HFFc6 (cell line): ENCODE results near the gene GRIP2. TPM values are rescaled to one million over a fixed set of nuclear protein-coding genes. Genes with fewer than 3 reads are reported as not detected.

ENCODE experiments used
- DNase-seq: peaks from one replicate; pipeline ENCODE4 v3.0.0-alpha.2; 2018
- H3K27ac Mint-ChIP-seq: 2 replicates; pipeline ENCODE4 v1.8.0; 2020; ENCODE audit warnings: mild to moderate bottlenecking, mixed read lengths
- H3K27me3 Mint-ChIP-seq: 2 replicates; pipeline ENCODE4 v1.8.0; 2021; ENCODE audit warnings: mild to moderate bottlenecking, moderate library complexity, mixed read lengths; ENCODE audit not compliant: insufficient read depth
- H3K36me3 Mint-ChIP-seq: 2 replicates; pipeline ENCODE4 v1.8.0; 2021; ENCODE audit warnings: low read depth, mixed read lengths
- H3K4me1 Mint-ChIP-seq: 2 replicates; pipeline ENCODE4 v1.8.0; 2020; ENCODE audit warnings: low read depth, mixed read lengths
- H3K4me3 Mint-ChIP-seq: 2 replicates; pipeline ENCODE4 v1.8.0; 2020; ENCODE audit warnings: mild to moderate bottlenecking, moderate library complexity, mixed read lengths
- H3K9me3 Mint-ChIP-seq: 2 replicates; pipeline ENCODE4 v1.8.0; 2020; ENCODE audit warnings: mild to moderate bottlenecking, mixed read lengths
- CTCF ChIP-seq: fragments of 200-600 bp; sonication (generic); IDR thresholded peaks from 2 replicates; pipeline ENCODE4 v1.5.0; 2021; ENCODE audit warnings: antibody characterized with exemption, mild to moderate bottlenecking
- total RNA-seq, 6 experiments: library from RNA; stranded (reverse); fragmentation: NEBNext Ultra II Directional; extraction: Animal tissue kit (Norgen Biotek cat#: 25700); gene quantifications; 2 replicates in 1 of 6; 3 replicates in 5 of 6; pipeline ENCODE4 v1.2.3, GENCODE V29; 2021

Gene GRIP2
- total RNA-seq, 6 experiments from 2014 or later: 0.05 to 0.25 (median 0.13) TPM; not detected in 2

- Mint-ChIP-seq H3K27me3 (peaks cover 9% of the 10 kb centered on the region), H3K9me3 (no peaks in the 10 kb centered on the region), H3K4me3 (no peak overlapping the region), H3K36me3 (peaks cover 36% of the 10 kb centered on the region), H3K27ac (peak overlapping the region; percentile 48; the same call in 1 of the 2 replicates), H3K4me1 (peaks cover 52% of the 10 kb centered on the region)
- TF ChIP-seq CTCF: no peak
- no peak for DNase-seq
These were observed 82.1 kb downstream of the GRIP2 start for GRCh38 chr3:14457999-14458398.

GRCh38 chr3:14457481-14457880 is 82.7 kb downstream of the GRIP2 start:
- Mint-ChIP-seq H3K4me3 (no peak overlapping the region), H3K36me3 (peaks cover 31% of the 10 kb centered on the region), H3K27ac (no peak overlapping the region), H3K27me3 (peaks cover 11% of the 10 kb centered on the region), H3K9me3 (no peaks in the 10 kb centered on the region), H3K4me1 (peaks cover 58% of the 10 kb centered on the region)
- no peak for DNase-seq
- no peak for TF ChIP-seq CTCF

GRCh38 chr3:14456794-14457193 is 83.3 kb downstream of the GRIP2 start:
- peaks cover 30% of the 10 kb centered on the region for H3K36me3 Mint-ChIP-seq
- peaks cover 65% of the 10 kb centered on the region for H3K4me1 Mint-ChIP-seq
- TF ChIP-seq CTCF: no peak

GRCh38 chr3:14455571-14456317 is 84.4 kb downstream of the GRIP2 start:
- DNase-seq: no peak
- Mint-ChIP-seq H3K9me3 (no peaks in the 10 kb centered on the region), H3K36me3 (peaks cover 30% of the 10 kb centered on the region), H3K4me1 (peaks cover 70% of the 10 kb centered on the region), H3K27ac (no peak overlapping the region), H3K4me3 (no peak overlapping the region), H3K27me3 (peaks cover 5% of the 10 kb centered on the region)
- TF ChIP-seq CTCF: no peak

More at GRCh38 chr3:14456794-14457193, 83.3 kb downstream of the GRIP2 start:
- peaks cover 7% of the 10 kb centered on the region for H3K27me3 Mint-ChIP-seq
- no peak overlapping the region for H3K27ac Mint-ChIP-seq
- DNase-seq: no peak
- H3K9me3 Mint-ChIP-seq: no peaks in the 10 kb centered on the region
- H3K4me3 Mint-ChIP-seq: no peak overlapping the region

- TF ChIP-seq CTCF: no peak
- peaks cover 24% of the 10 kb centered on the region for H3K36me3 Mint-ChIP-seq
- no peak for DNase-seq
These were observed 85.4 kb downstream of the GRIP2 start for GRCh38 chr3:14454639-14455310.

More at GRCh38 chr3:14454639-14455310, 85.4 kb downstream of the GRIP2 start:
- H3K9me3 Mint-ChIP-seq: no peaks in the 10 kb centered on the region
- no peak overlapping the region for H3K4me3 Mint-ChIP-seq
- peaks cover 5% of the 10 kb centered on the region for H3K27me3 Mint-ChIP-seq
- peaks cover 62% of the 10 kb centered on the region for H3K4me1 Mint-ChIP-seq
- no peak overlapping the region for H3K27ac Mint-ChIP-seq
